Endodermal cell (in vitro differentiated cells): Measurements from ENCODE around the gene VKORC1. TPM values are rescaled to one million over a fixed set of nuclear protein-coding genes. Genes with fewer than 3 reads are reported as not detected.

Experiments
- DNase-seq: peaks from one replicate; pipeline ENCODE4 v3.0.0-alpha.2; 2017
- H3K27ac ChIP-seq: 2 replicates; pipeline ENCODE4 v1.5.1; 2013; ENCODE audit warnings: mild to moderate bottlenecking, low read depth, low read length, moderate library complexity
- H3K27me3 ChIP-seq: 2 replicates; pipeline ENCODE4 v1.6.1; 2013; ENCODE audit warnings: mild to moderate bottlenecking, low read length, moderate library complexity; ENCODE audit not compliant: insufficient read depth, control insufficient read depth, poor library complexity, severe bottlenecking
- H3K36me3 ChIP-seq: 2 replicates; pipeline ENCODE4 v1.7.0; 2013; ENCODE audit warnings: mild to moderate bottlenecking, low read length, moderate library complexity; ENCODE audit not compliant: control insufficient read depth, insufficient read depth
- H3K4me1 ChIP-seq: one replicate; pipeline ENCODE4 v1.7.0; 2013; ENCODE audit warnings: low read length; ENCODE audit not compliant: control insufficient read depth, insufficient read depth
- H3K4me3 ChIP-seq: 2 replicates; pipeline ENCODE4 v1.5.1; 2013; ENCODE audit warnings: mild to moderate bottlenecking, low read length, moderate library complexity
- H3K9ac ChIP-seq: 2 replicates; pipeline ENCODE4 v1.6.1; 2013; ENCODE audit warnings: mild to moderate bottlenecking, low read length, moderate library complexity; ENCODE audit not compliant: poor library complexity, severe bottlenecking; ENCODE audit errors: extremely low read depth
- H3K9me3 ChIP-seq: 2 replicates; pipeline ENCODE4 v1.6.1; 2013; ENCODE audit warnings: mild to moderate bottlenecking, low read length, moderate library complexity; ENCODE audit not compliant: control insufficient read depth
- H3K27ac Mint-ChIP-seq: 2 replicates; pipeline ENCODE4 v1.8.0; 2020; ENCODE audit warnings: mixed read lengths
- H3K27me3 Mint-ChIP-seq: 2 replicates; pipeline ENCODE4 v1.8.0; 2021; ENCODE audit warnings: mild to moderate bottlenecking, mixed read lengths; ENCODE audit not compliant: insufficient read depth
- H3K36me3 Mint-ChIP-seq: 2 replicates; pipeline ENCODE4 v1.8.0; 2020; ENCODE audit warnings: low read depth, mixed read lengths
- H3K4me1 Mint-ChIP-seq: 2 replicates; pipeline ENCODE4 v1.8.0; 2020; ENCODE audit warnings: mixed read lengths
- H3K4me3 Mint-ChIP-seq: 2 replicates; pipeline ENCODE4 v1.8.0; 2020; ENCODE audit warnings: mild to moderate bottlenecking, moderate library complexity, mixed read lengths
- H3K9me3 Mint-ChIP-seq: 2 replicates; pipeline ENCODE4 v1.8.0; 2020; ENCODE audit warnings: mild to moderate bottlenecking, mixed read lengths
- CTCF ChIP-seq: fragments of 200-600 bp; sonication (generic); conservative IDR thresholded peaks from 2 replicates; pipeline ENCODE4 v1.5.0; 2021; ENCODE audit warnings: antibody characterized with exemption, mild to moderate bottlenecking
- WGBS, 2 experiments: methylation state at CpG; one replicate each; pipeline versions ENCODE4 v1.1.5 to v1.1.7; 2013; ENCODE audit warnings: missing lambda C conversion rate in 2 of 2, mixed read lengths in 1 of 2; ENCODE audit not compliant: insufficient coverage in 1 of 2, insufficient read length in 1 of 2; 5-methylcytosine and 5-hydroxymethylcytosine counted together
- total RNA-seq, 2 donors: library from RNA; stranded (reverse); fragmentation: NEBNext Ultra II Directional in 1 of 2; extraction: Animal tissue kit (Norgen Biotek cat#: 25700) in 1 of 2; gene quantifications; 2 replicates in 1 of 2; 3 replicates in 1 of 2; pipeline ENCODE4 v1.2.1, GENCODE V29; 2021

Gene VKORC1
- total RNA-seq, 2 donors from 2014 or later: 53.7 to 63.0 TPM

- H3K9me3 Mint-ChIP-seq: no peaks in the 10 kb centered on the region
- WGBS, 2 experiments: 95% methylated on average over 7 of the region's 9 CpGs; no CpG with 5 or more reads in 1 of the 2 experiments
- DNase-seq: no peak
These were observed 11.5 kb downstream of the VKORC1 start for GRCh38 chr16:31083081-31083480.

GRCh38 chr16:31082368-31083045 lies 12.1 kb downstream of the VKORC1 start:
- Mint-ChIP-seq H3K9me3 (no peaks in the 10 kb centered on the region), H3K4me3 (no peak overlapping the region), H3K36me3 (peaks cover 40% of the 10 kb centered on the region), H3K27ac (no peak overlapping the region), H3K27me3 (no peaks in the 10 kb centered on the region), H3K4me1 (no peaks in the 10 kb centered on the region)
- 90 to 91% methylated on average over 11 to 14 of the region's 14 CpGs for WGBS, 2 experiments
- Histone ChIP-seq H3K27ac (no peak overlapping the region), H3K27me3 (no peaks in the 10 kb centered on the region), H3K9me3 (no peaks in the 10 kb centered on the region), H3K36me3 (peaks cover 27% of the 10 kb centered on the region), H3K4me1 (no peaks in the 10 kb centered on the region), H3K9ac (no peak overlapping the region), H3K4me3 (no peak overlapping the region)
- TF ChIP-seq CTCF: no peak
- DNase-seq: no peak

More at GRCh38 chr16:31083081-31083480, 11.5 kb downstream of the VKORC1 start:
- Histone ChIP-seq H3K36me3 (peaks cover 23% of the 10 kb centered on the region), H3K9me3 (no peaks in the 10 kb centered on the region), H3K4me3 (no peak overlapping the region), H3K27ac (no peak overlapping the region), H3K9ac (no peak overlapping the region), H3K4me1 (no peaks in the 10 kb centered on the region), H3K27me3 (no peaks in the 10 kb centered on the region)
- H3K36me3 Mint-ChIP-seq: peaks cover 34% of the 10 kb centered on the region
- no peaks in the 10 kb centered on the region for H3K27me3 Mint-ChIP-seq
- H3K4me1 Mint-ChIP-seq: no peaks in the 10 kb centered on the region
- TF ChIP-seq CTCF: no peak
- H3K27ac Mint-ChIP-seq: no peak overlapping the region
- no peak overlapping the region for H3K4me3 Mint-ChIP-seq

GRCh38 chr16:31081428-31082351 lies 12.9 kb downstream of the VKORC1 start:
- Mint-ChIP-seq H3K4me3 (no peak overlapping the region), H3K4me1 (no peaks in the 10 kb centered on the region), H3K27me3 (no peaks in the 10 kb centered on the region), H3K27ac (no peak overlapping the region), H3K9me3 (no peaks in the 10 kb centered on the region), H3K36me3 (peaks cover 46% of the 10 kb centered on the region)
- Histone ChIP-seq H3K27ac (no peak overlapping the region), H3K27me3 (no peaks in the 10 kb centered on the region), H3K9me3 (no peaks in the 10 kb centered on the region), H3K9ac (no peak overlapping the region), H3K4me3 (no peak overlapping the region), H3K36me3 (peaks cover 33% of the 10 kb centered on the region), H3K4me1 (no peaks in the 10 kb centered on the region)
- no peak for TF ChIP-seq CTCF
- WGBS, 2 experiments: 94 to 95% methylated on average over 14 to 26 of the region's 26 CpGs
- no peak for DNase-seq
